ENCODE measurements around the gene SFRP2.

The SFRP2 gene

GRCh38 chr4:153792618-153793247 is 3.9 kb upstream of the SFRP2 start:
- DNase-seq = no peak

- DNase-seq = no peak
These were observed 3.1 kb upstream of the SFRP2 start for GRCh38 chr4:153791746-153792617.

- no peak for DNase-seq
These were observed 2.2 kb upstream of the SFRP2 start for GRCh38 chr4:153790962-153791551.

- DNase-seq = no peak
These were observed 1.6 kb upstream of the SFRP2 start for GRCh38 chr4:153790500-153790865.

- DNase-seq = no peak
These were observed 1.0 kb upstream of the SFRP2 start for GRCh38 chr4:153789741-153790499.

- DNase-seq = no peak
These were observed 851 bp downstream of the SFRP2 start for GRCh38 chr4:153788051-153788412.

GRCh38 chr4:153787575-153787974 is 1.3 kb downstream of the SFRP2 start:
- DNase-seq = no peak

- DNase-seq = no peak
These were observed 1.8 kb downstream of the SFRP2 start for GRCh38 chr4:153787061-153787560.

- DNase-seq = no peak
These were observed 2.8 kb downstream of the SFRP2 start for GRCh38 chr4:153785910-153786721.

GRCh38 chr4:153784166-153784699 is 4.7 kb downstream of the SFRP2 start:
- no peak for DNase-seq

GRCh38 chr4:153782581-153782980 is 6.3 kb downstream of the SFRP2 start:
- DNase-seq = no peak

- DNase-seq = no peak
These were observed 7.0 kb downstream of the SFRP2 start for GRCh38 chr4:153781717-153782416.

- no peak for DNase-seq
These were observed 7.6 kb downstream of the SFRP2 start for GRCh38 chr4:153781280-153781679.

GRCh38 chr4:153780876-153781275 is 8.0 kb downstream of the SFRP2 start:
- DNase-seq = no peak

- no peak for DNase-seq
These were observed 8.7 kb downstream of the SFRP2 start for GRCh38 chr4:153780221-153780620.

- DNase-seq = no peak
These were observed 10.5 kb downstream of the SFRP2 start for GRCh38 chr4:153778383-153778782.

- no peak for DNase-seq
These were observed 11.5 kb downstream of the SFRP2 start for GRCh38 chr4:153777421-153777820.

GRCh38 chr4:153776601-153777000 is 12.3 kb downstream of the SFRP2 start:
- no peak for DNase-seq

GRCh38 chr4:153773236-153773690 is 15.6 kb downstream of the SFRP2 start:
- DNase-seq = no peak

GRCh38 chr4:153771046-153771445 is 17.8 kb downstream of the SFRP2 start:
- DNase-seq = no peak

- no peak for DNase-seq
These were observed 22.1 kb downstream of the SFRP2 start for GRCh38 chr4:153766758-153767157.
